NCI-H1417 (cell line): ENCODE measurements around the gene PGA5.
"Not testable (repeated sequence)": the region's sequence is repeated elsewhere in the genome, so short reads cannot be mapped to it uniquely, and the experiment has no call there.

Experiments used
- DNase-seq, 3 experiments: peaks; one replicate each; lab custom pipeline; 2025; lab: John Stamatoyannopoulos, UW

Gene PGA5

DNA sequence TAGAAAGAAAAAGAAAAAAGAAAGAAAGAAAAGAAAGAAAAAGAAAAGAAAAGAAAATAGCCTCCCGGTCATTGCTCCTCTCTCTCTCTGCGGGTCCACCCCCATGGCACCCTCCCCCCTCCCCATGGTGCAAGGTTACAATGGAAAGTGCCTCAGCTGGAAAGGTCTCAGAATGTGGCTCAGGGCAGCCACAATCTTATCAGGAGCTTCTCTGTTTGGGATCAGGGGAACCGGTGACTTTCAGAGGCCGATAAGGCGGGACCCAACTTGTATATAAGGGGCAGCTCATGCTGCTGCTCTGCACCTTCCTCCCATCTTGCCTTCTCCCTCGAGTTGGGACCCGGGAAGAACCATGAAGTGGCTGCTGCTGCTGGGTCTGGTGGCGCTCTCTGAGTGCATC is at the start of gene PGA5:
Gene PGA5, plus strand, starts transcription at position 301 of the 400 bp plus-strand sequence. Its CDS starts 52 bp downstream, at position 353.
- not testable (repeated sequence) for DNase-seq

- peak in 2 of 3 experiments; percentile 26 to 64 for DNase-seq
Observed at GRCh38 chr11:61193596-61193995, 47.4 kb upstream of the PGA5 start.

DNA sequence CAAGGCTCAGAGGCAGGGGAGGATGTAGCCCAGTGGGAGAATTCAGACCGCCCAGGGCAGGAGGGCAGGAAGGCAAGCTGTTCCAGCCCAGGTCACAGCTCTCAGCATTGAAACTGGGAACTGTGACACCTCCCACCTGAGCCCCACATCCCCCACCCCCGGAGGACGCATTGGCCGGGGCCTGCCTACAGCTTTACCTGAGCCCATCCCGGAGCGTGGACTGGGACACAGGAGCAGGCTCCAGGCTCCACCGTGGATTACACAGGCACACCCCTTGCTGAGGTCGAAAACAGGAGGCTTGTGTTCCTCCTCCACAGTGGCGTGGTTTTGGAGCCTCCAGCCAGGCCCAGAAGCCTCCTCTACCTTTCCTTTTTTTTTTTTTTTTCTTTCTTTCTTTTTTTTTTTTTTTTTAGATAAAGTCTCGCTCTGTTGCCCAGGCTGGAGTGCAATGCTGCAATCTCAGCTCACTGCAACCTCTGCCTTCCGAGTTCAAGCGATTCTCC is 46.8 kb upstream of the PGA5 start:
- no peak for DNase-seq

GRCh38 chr11:61194981-61195695 is 45.8 kb upstream of the PGA5 start:
- no peak for DNase-seq

GRCh38 chr11:61195719-61196118 is 45.3 kb upstream of the PGA5 start:
- DNase-seq: no peak

GRCh38 chr11:61198361-61198760 is 42.6 kb upstream of the PGA5 start:
- no peak for DNase-seq

DNA sequence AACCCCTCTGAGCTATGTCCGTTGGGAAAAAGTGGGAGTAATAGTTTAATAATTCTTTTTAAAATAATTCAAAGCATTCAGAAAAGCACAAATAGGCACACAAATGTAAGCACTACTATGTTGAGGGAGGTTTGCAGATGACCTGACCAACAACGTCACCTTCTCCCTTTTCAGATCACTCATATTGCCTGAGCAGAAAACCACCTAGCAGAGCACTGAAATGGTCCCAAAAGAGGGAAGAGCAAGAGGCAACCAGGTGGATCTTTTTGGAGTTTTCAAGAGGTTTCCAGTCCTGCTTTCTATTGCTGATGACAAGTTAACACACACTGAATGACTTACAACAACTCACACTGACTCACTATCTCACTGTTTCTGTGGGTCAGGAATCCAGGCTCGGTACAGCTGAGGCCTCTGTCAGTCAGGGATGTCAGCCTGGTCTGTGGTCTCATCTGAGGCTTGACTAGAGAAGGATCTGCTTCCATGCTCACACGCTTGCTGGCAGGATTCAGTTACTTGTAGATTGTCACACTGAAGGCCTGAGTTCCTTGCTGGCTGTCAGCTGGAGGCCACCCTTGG is 41.9 kb upstream of the PGA5 start:
- no peak for DNase-seq

DNA sequence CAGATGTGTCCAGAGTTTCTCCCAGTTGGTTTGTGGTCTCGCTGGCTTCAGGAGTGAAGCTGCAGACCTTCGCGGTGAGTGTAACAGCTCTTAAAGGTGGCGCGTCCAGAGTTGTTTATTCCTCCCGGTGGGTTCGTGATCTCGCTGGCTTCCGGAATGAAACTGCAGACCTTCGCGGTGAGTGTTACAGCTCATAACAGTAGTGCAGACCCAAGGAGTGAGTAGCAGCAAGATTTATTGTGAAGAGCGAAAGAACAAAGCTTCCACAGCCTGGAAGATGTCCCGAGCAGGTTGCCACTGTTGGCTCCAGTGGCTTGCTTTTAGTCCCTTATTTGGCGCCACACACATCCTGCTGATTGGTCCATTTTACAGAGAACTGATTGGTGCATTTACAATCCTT is 39.5 kb upstream of the PGA5 start:
- DNase-seq: no peak

- DNase-seq: not testable (repeated sequence)
Observed at GRCh38 chr11:61202950-61203746, 37.8 kb upstream of the PGA5 start, which contains the start of gene PGA3. PGA3 (plus strand) TSS chr11:61203515; CDS start chr11:61203565, 50 bp downstream.

DNA sequence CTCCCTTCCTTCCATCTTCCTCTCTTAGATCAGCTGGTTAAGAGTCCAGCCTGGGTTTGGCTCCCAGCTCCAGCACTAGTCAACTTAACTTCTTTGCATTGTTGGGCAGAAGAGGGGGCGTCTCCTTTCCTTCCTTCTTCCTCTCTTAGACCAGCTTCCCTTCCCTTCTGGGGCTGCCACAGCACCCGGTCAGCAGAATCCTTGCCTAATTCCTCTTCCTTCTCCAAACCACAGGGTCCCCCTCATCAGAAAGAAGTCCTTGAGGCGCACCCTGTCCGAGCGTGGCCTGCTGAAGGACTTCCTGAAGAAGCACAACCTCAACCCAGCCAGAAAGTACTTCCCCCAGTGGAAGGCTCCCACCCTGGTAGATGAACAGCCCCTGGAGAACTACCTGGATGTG is 37.1 kb upstream of the PGA5 start:
- not testable (repeated sequence) for DNase-seq

DNA sequence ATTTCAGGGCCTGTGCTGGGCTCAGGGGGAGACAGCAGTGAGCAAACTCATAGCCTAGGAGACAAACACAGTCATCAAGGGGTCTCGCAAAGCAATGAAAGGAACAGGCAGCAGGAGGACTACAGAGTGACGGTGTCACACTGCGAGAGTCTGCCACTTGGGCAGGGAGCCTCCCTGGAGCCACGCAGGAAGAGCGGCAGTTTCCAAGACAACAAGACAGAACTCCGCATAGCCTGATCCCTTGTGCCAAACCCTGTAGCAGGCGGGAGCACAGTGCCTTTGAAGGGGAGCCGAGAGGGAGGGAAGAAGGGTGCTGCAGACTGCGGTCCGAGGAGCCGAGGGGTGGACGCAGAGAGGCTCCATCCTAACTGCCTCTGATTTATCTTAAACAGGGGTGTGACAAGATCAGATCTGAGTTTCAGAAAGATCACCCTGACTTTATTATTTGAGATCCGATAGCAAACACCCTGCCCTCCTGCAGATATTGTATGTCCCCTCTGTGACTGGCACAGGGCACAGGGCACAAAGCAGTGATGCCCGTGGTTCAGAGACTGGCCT is 36.4 kb upstream of the PGA5 start:
- DNase-seq: peak in 2 of 3 experiments; percentile 46 to 69

- not testable (repeated sequence) for DNase-seq
Observed at GRCh38 chr11:61207636-61208310, 33.2 kb upstream of the PGA5 start.

DNA sequence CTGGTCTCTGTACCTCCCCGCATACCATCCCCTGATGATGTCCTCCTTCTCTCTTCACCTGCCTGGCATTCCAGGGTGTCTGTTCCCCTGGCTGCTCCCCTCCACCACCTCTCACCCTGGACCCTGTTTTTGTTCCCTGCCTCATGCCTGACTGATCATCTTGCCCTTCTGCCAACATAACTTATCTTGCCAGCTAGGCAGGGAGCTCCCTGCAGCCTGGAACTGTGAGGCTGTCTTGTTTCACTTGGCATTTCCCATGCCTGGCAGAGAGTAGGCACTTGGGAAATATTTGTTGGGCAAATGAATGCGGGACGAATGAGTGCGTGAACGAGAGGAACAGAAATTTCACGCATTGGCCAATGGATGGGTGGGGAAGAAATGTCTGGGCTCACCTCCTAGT is 30.3 kb upstream of the PGA5 start:
- DNase-seq: not testable (repeated sequence)

DNA sequence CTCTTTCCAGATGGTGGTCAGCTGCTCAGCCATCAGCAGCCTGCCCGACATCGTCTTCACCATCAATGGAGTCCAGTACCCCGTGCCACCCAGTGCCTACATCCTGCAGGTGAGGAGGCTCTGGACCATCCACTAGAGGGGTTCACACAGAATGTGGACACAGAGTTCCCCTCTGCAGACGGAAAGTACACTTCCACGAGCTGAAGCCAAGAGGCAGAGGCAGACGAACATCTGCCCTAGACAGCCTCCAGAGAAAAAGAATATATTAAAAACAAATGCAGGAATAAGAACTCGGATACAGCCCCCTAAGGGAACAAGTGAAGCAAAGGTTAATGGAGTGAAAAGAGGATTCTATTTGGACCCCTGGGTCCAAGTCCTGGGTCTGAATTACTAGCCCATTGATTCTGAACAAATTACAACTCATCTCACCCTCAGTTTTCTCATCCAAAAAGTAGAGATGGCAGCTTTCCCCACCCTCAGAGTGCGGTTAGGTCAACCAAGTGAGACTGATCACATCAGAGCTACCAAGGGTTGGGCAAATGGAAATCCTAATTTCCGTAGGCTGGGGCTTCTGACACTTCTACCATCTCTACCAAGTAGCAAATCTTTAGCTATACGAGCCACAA is 29.5 kb upstream of the PGA5 start:
- not testable (repeated sequence) for DNase-seq

DNA sequence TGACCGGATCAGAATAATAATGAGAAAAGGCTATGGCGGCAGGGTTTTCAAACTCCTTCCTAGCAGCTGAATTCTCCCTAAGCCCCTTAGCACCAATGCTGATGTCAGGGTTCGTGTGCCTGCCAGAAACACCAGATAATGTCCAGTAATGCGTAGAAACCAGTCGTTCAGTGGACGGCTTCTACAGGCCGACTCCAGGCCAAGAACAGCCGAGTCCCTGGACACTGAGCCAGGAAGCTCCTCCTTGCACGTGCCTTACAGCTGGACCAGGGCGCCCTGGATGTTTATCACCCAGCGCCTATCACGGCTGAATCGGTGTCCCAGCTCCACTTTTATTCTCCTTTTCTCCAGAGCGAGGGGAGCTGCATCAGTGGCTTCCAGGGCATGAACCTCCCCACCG is 28.8 kb upstream of the PGA5 start:
- not testable (repeated sequence) for DNase-seq

DNA sequence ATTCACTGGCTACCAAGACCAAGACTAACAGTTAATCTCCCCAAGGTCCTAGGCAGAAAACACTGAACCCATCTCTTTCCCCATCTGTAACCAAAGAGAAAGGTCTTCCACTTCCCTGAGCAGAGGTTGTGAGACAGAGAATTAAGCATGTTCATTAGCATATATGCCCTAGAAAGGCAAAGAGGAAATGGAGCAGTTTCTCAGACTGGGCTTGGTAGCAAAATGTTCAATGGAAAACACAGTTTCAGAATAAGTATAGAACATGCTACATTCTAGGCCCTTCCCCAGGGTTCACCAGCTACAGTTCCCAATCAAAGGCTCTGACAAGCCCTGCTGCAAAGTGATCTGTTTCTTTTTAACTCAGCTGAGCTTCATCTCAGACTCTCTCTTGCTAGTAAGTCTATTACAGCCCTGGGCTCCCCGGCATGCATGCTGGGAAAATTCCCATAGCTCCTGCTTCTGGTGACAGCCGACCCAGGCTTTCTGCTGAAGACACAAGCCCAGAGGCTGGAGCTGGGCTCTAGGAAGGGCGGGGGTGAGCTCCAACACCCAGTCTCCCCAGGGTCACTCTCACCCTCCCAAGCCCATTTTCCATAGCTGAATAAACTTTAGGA is 27.2 kb upstream of the PGA5 start:
- not testable (repeated sequence) for DNase-seq

DNA sequence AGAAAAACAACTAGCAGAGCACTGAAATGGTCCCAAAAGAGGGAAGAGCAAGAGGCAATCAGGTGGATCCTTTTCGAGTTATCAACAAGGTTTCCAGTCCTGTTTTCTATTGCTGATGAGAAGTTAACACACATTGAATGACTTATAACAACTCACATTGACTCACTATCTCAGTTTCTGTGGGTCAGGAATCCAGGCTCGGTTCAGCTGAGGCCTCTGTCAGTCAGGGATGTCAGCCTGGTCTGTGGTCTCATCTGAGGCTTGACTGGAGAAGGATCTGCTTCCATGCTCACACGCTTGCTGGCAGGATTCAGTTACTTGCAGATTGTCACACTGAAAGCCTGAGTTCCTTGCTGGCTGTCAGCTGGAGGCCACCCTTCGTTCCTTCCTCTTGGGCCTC is 22.7 kb upstream of the PGA5 start:
- DNase-seq: not testable (repeated sequence)

DNA sequence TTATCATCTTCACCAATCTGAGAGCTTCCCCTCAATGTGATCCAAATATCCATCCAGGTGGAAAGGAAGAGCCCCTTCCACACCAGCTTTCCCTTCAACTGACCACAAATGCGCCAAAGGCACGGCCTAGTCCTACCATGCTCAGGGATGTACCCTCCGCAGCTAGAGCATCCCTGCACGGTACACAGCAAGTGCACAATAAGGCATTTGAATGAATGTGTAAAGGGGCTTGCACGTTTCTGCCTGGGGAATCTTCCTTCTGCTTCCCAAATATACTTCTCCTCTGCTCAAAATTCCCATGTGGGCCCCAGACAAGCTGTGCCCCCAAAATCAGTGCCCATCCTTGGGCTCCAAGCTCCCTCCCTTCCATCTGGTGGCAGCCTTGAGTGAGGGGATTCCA is 22.0 kb upstream of the PGA5 start:
- not testable (repeated sequence) for DNase-seq

- DNase-seq: not testable (repeated sequence)
Observed at GRCh38 chr11:61222047-61222446, 18.9 kb upstream of the PGA5 start, which contains the start of gene PGA4. PGA4 (plus strand) TSS chr11:61222347; CDS start chr11:61222401, 54 bp downstream.

DNA sequence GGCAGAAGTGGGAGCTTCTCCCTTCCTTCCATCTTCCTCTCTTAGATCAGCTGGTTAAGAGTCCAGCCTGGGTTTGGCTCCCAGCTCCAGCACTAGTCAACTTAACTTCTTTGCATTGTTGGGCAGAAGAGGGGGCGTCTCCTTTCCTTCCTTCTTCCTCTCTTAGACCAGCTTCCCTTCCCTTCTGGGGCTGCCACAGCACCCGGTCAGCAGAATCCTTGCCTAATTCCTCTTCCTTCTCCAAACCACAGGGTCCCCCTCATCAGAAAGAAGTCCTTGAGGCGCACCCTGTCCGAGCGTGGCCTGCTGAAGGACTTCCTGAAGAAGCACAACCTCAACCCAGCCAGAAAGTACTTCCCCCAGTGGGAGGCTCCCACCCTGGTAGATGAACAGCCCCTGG is 18.3 kb upstream of the PGA5 start:
- DNase-seq: not testable (repeated sequence)
